H9 (cell line): ENCODE data around the gene SYNRG. TPM values are rescaled to one million over a fixed set of nuclear protein-coding genes. Genes with fewer than 3 reads are reported as not detected.

Source experiments
- DNase-seq: peaks from one replicate; pipeline ENCODE4 v3.0.0-alpha.2; 2017
- H2AFZ ChIP-seq: one replicate; pipeline ENCODE4 v1.6.1; 2013; ENCODE audit warnings: mild to moderate bottlenecking, low read length, control low read depth, moderate library complexity
- H2AK5ac ChIP-seq: 2 replicates; pipeline ENCODE4 v1.6.1; 2013; ENCODE audit warnings: low read length, control low read depth, mixed read lengths; ENCODE audit not compliant: insufficient read length
- H2BK120ac ChIP-seq: one replicate; pipeline ENCODE4 v1.6.1; 2013; ENCODE audit warnings: low read depth, mild to moderate bottlenecking, low read length, control low read depth, inconsistent platforms; ENCODE audit not compliant: poor library complexity, severe bottlenecking
- H2BK12ac ChIP-seq: 2 replicates; pipeline ENCODE4 v1.6.1; 2013; ENCODE audit warnings: low read length, control low read depth, mixed read lengths, low read depth; ENCODE audit not compliant: insufficient read length
- H2BK15ac ChIP-seq: 2 replicates; pipeline ENCODE4 v1.6.1; 2013; ENCODE audit warnings: low read depth, low read length, control low read depth
- H2BK20ac ChIP-seq: one replicate; pipeline ENCODE4 v1.6.1; 2013; ENCODE audit warnings: low read depth, mild to moderate bottlenecking, low read length, control low read depth, inconsistent platforms; ENCODE audit not compliant: poor library complexity, severe bottlenecking
- H2BK5ac ChIP-seq: 2 replicates; pipeline ENCODE4 v1.6.1; 2013; ENCODE audit warnings: low read length, control low read depth, mixed read lengths; ENCODE audit not compliant: insufficient read length
- H3K14ac ChIP-seq: 2 replicates; pipeline ENCODE4 v1.6.1; 2013; ENCODE audit warnings: low read length, control low read depth; ENCODE audit not compliant: insufficient read depth
- H3K18ac ChIP-seq: 2 replicates; pipeline ENCODE4 v1.6.1; 2013; ENCODE audit warnings: low read depth, mild to moderate bottlenecking, mixed read lengths, low read length, control low read depth; ENCODE audit not compliant: insufficient read length
- H3K23ac ChIP-seq: 2 replicates; pipeline ENCODE4 v1.6.1; 2013; ENCODE audit warnings: low read length, control low read depth, mixed read lengths, low read depth; ENCODE audit not compliant: insufficient read length
- H3K23me2 ChIP-seq: 2 replicates; pipeline ENCODE4 v1.6.1; 2013; ENCODE audit warnings: low read depth, mild to moderate bottlenecking, mixed read lengths, low read length, control low read depth; ENCODE audit not compliant: insufficient read length, poor library complexity, severe bottlenecking
- H3K27ac ChIP-seq: 2 replicates; pipeline ENCODE4 v1.5.1; 2013; ENCODE audit warnings: low read length, control low read depth, mixed read lengths, low read depth; ENCODE audit not compliant: insufficient read length
- H3K27me3 ChIP-seq: 2 replicates; pipeline ENCODE4 v1.6.1; 2013; ENCODE audit warnings: low read length, control low read depth, inconsistent platforms; ENCODE audit not compliant: insufficient read depth
- H3K4ac ChIP-seq: 2 replicates; pipeline ENCODE4 v1.6.1; 2013; ENCODE audit warnings: low read depth, mild to moderate bottlenecking, control low read depth, inconsistent platforms, low read length, moderate library complexity
- H3K4me1 ChIP-seq: 2 replicates; pipeline ENCODE4 v1.6.1; 2013; ENCODE audit warnings: low read length, control low read depth, inconsistent platforms; ENCODE audit not compliant: insufficient read depth
- H3K4me2 ChIP-seq: 2 replicates; pipeline ENCODE4 v1.6.1; 2013; ENCODE audit warnings: low read length, control low read depth, mixed read lengths; ENCODE audit not compliant: insufficient read length, insufficient read depth
- H3K56ac ChIP-seq: 2 replicates; pipeline ENCODE4 v1.6.1; 2013; ENCODE audit warnings: low read depth, mild to moderate bottlenecking, mixed read lengths, low read length, control low read depth; ENCODE audit not compliant: insufficient read length
- H3K79me1 ChIP-seq: 2 replicates; pipeline ENCODE4 v1.6.1; 2013; ENCODE audit warnings: low read depth, mild to moderate bottlenecking, moderate library complexity, low read length, control low read depth, inconsistent platforms; ENCODE audit not compliant: insufficient read depth, poor library complexity, severe bottlenecking
- H3K79me2 ChIP-seq: 2 replicates; pipeline ENCODE4 v1.6.1; 2013; ENCODE audit warnings: low read length, control low read depth, inconsistent platforms; ENCODE audit not compliant: insufficient read depth
- H3K9ac ChIP-seq: 2 replicates; pipeline ENCODE4 v1.6.1; 2013; ENCODE audit warnings: low read length, control low read depth, mixed read lengths; ENCODE audit not compliant: insufficient read length; ENCODE audit errors: extremely low read depth
- H3K9me3 ChIP-seq: one replicate; pipeline ENCODE4 v1.6.1; 2013; ENCODE audit warnings: low read depth, low read length, inconsistent platforms; ENCODE audit not compliant: control insufficient read depth
- H3T11ph ChIP-seq: one replicate; pipeline ENCODE4 v1.6.1; 2013; ENCODE audit warnings: mild to moderate bottlenecking, low read length, control low read depth, inconsistent platforms
- H4K20me1 ChIP-seq: one replicate; pipeline ENCODE4 v1.6.1; 2013; ENCODE audit not compliant: control insufficient read depth, insufficient read length, insufficient read depth
- H4K5ac ChIP-seq: 2 replicates; pipeline ENCODE4 v1.6.1; 2013; ENCODE audit warnings: low read depth, mild to moderate bottlenecking, mixed read lengths, low read length, control low read depth; ENCODE audit not compliant: insufficient read length
- H4K8ac ChIP-seq: replicated peaks from 2 replicates; pipeline ENCODE4 v1.6.1; 2013; ENCODE audit warnings: low read length, control low read depth, mixed read lengths, low read depth; ENCODE audit not compliant: insufficient read length
- H4K91ac ChIP-seq: 2 replicates; pipeline ENCODE4 v1.6.1; 2013; ENCODE audit warnings: low read depth, mild to moderate bottlenecking, moderate library complexity, mixed read lengths, low read length, control low read depth; ENCODE audit not compliant: insufficient read length
- H3K27ac Mint-ChIP-seq, 3 experiments: 2 replicates in 2 of 3; 3 replicates in 1 of 3; pipeline ENCODE4 v1.8.0; 2020 to 2021; ENCODE audit warnings: mixed read lengths in 3 of 3, mild to moderate bottlenecking in 1 of 3, moderate library complexity in 1 of 3
- H3K27me3 Mint-ChIP-seq: 2 replicates; pipeline ENCODE4 v1.8.0; 2021; ENCODE audit warnings: low read depth, mild to moderate bottlenecking, moderate library complexity, mixed read lengths
- H3K36me3 Mint-ChIP-seq, 3 experiments: 2 replicates in 2 of 3; 3 replicates in 1 of 3; pipeline ENCODE4 v1.8.0; 2020 to 2021; ENCODE audit warnings: low read depth in 3 of 3, mixed read lengths in 3 of 3; ENCODE audit not compliant: insufficient read depth in 1 of 3
- H3K4me1 Mint-ChIP-seq, 2 experiments: 2 replicates each; pipeline ENCODE4 v1.8.0; 2020; ENCODE audit warnings: mixed read lengths in 2 of 2
- H3K4me3 Mint-ChIP-seq, 2 experiments: 2 replicates in 1 of 2; 3 replicates in 1 of 2; pipeline ENCODE4 v1.8.0; 2020 to 2021; ENCODE audit warnings: mild to moderate bottlenecking in 2 of 2, mixed read lengths in 2 of 2, moderate library complexity in 1 of 2
- H3K9me3 Mint-ChIP-seq, 2 experiments: 2 replicates in 1 of 2; 3 replicates in 1 of 2; pipeline ENCODE4 v1.8.0; 2020; ENCODE audit warnings: mild to moderate bottlenecking in 2 of 2, mixed read lengths in 2 of 2, moderate library complexity in 1 of 2
- CTCF ChIP-seq: fragments of 200-600 bp; sonication (generic); conservative IDR thresholded peaks from 3 replicates; pipeline ENCODE4 v1.8.0; 2021; ENCODE audit warnings: antibody characterized with exemption, mild to moderate bottlenecking
- WGBS: extraction: QIAGEN DNeasy Blood & Tissue Kit; methylation state at CpG from one replicate; pipeline ENCODE4 v1.1.7; 2013; ENCODE audit warnings: missing lambda C conversion rate, low lambda C conversion rate, mixed read lengths; ENCODE audit not compliant: insufficient read length; ENCODE audit errors: extremely low coverage; 5-methylcytosine and 5-hydroxymethylcytosine counted together
- total RNA-seq: library from RNA; stranded (reverse); gene quantifications from 2 replicates; pipeline ENCODE4 v1.2.1, GENCODE V29; 2021

Gene SYNRG
- total RNA-seq, 1 experiment from 2014 or later: 30.5 TPM

- Histone ChIP-seq H4K91ac (no peak overlapping the region), H3K18ac (no peak overlapping the region), H3K27me3 (no peaks in the 10 kb centered on the region), H2BK15ac (no peak overlapping the region), H2BK20ac (no peak overlapping the region), H4K8ac (no peak overlapping the region), H3T11ph (no peak overlapping the region), H2BK12ac (no peak overlapping the region), H3K4ac (no peak overlapping the region), H2AFZ (no peak overlapping the region), H3K9ac (no peak overlapping the region), H3K9me3 (no peaks in the 10 kb centered on the region), H3K27ac (no peak overlapping the region), H3K23me2 (no peaks in the 10 kb centered on the region), H4K5ac (no peak overlapping the region), H2BK5ac (no peak overlapping the region), H2AK5ac (no peak overlapping the region), H3K79me1 (no peaks in the 10 kb centered on the region), H4K20me1 (no peaks in the 10 kb centered on the region), H3K14ac (no peak overlapping the region), H2BK120ac (no peak overlapping the region), H3K4me1 (no peaks in the 10 kb centered on the region), H3K4me2 (no peak overlapping the region), H3K56ac (no peak overlapping the region), H3K23ac (no peak overlapping the region), H3K79me2 (no peaks in the 10 kb centered on the region)
- Mint-ChIP-seq H3K4me1 (peaks cover 2% of the 10 kb centered on the region in 2 experiments; a peak in 3 of 4 replicates), H3K27ac (no peak overlapping the region; a peak in 1 of 7 replicates), H3K27me3 (no peaks in the 10 kb centered on the region), H3K36me3 (peaks cover 11 to 65% (median 58%) of the 10 kb centered on the region in 3 experiments; a peak in 6 of 7 replicates), H3K4me3 (no peak overlapping the region), H3K9me3 (no peaks in the 10 kb centered on the region; a peak in 1 of 5 replicates)
- TF ChIP-seq CTCF: no peak
- no CpG with 5 or more reads among the region's 5 CpGs for WGBS
- no peak for DNase-seq
Observed at GRCh38 chr17:37535906-37536305, 73.3 kb downstream of the SYNRG start.
